ENCODE measurements around the gene SND1.

GRCh38 chr7:127844165-127844564 lies 192.2 kb downstream of the SND1 start:
- TF ChIP-seq POLR2AphosphoS5 (IDR thresholded peaks at IDR 0.05) (no peak), CTCF (IDR thresholded peaks at IDR 0.05) (no peak), POLR2A (IDR thresholded peaks at IDR 0.05) (no peak)

Data from breast epithelium (tissue), 3 donors.